Activated T-helper 9 cell treated with anti-CD3 and anti-CD28 coated beads, Interleukin-2, amount 50 U/mL, for 16 hours (primary cell): ENCODE data around the gene SSX2IP.
"Not testable (repeated sequence)": the region's sequence is repeated elsewhere in the genome, so short reads cannot be mapped to it uniquely, and the experiment has no call there.

Experiments used
- DNase-seq: peaks from one replicate; pipeline ENCODE4 v3.0.0-alpha.2; 2020; ENCODE audit warnings: low read depth

SSX2IP gene

GRCh38 chr1:84690397-84691121, at the start of gene SSX2IP:
TSS of gene SSX2IP (minus strand) at chr1:84690461. CDS start at chr1:84671219, 19,242 bp downstream.
- peak; percentile 99 for DNase-seq

GRCh38 chr1:84738237-84738636, 48.0 kb upstream of the SSX2IP start:
- DNase-seq, result no peak

- no peak for DNase-seq
These were observed 47.3 kb upstream of the SSX2IP start for GRCh38 chr1:84737590-84737989.

- no peak for DNase-seq
These were observed 46.7 kb upstream of the SSX2IP start for GRCh38 chr1:84736944-84737343.

- no peak for DNase-seq
These were observed 46.2 kb upstream of the SSX2IP start for GRCh38 chr1:84736445-84736844.

- no peak for DNase-seq
These were observed 45.2 kb upstream of the SSX2IP start for GRCh38 chr1:84735483-84735882.

- DNase-seq, result no peak
These were observed 42.3 kb upstream of the SSX2IP start for GRCh38 chr1:84732520-84732919.

- no peak for DNase-seq
These were observed 41.3 kb upstream of the SSX2IP start for GRCh38 chr1:84731519-84731918.

GRCh38 chr1:84727711-84728110, 37.5 kb upstream of the SSX2IP start:
- DNase-seq, result not testable (repeated sequence)

GRCh38 chr1:84726593-84727499, 36.6 kb upstream of the SSX2IP start:
- no peak for DNase-seq

- DNase-seq, result peak; percentile 22
These were observed 34.0 kb upstream of the SSX2IP start for GRCh38 chr1:84724128-84724860.

- DNase-seq, result no peak
These were observed 32.5 kb upstream of the SSX2IP start for GRCh38 chr1:84722794-84723193.

GRCh38 chr1:84721872-84722271, 31.6 kb upstream of the SSX2IP start:
- not testable (repeated sequence) for DNase-seq

- DNase-seq, result no peak
These were observed 30.9 kb upstream of the SSX2IP start for GRCh38 chr1:84721152-84721551.

GRCh38 chr1:84720221-84720780, 30.0 kb upstream of the SSX2IP start:
- DNase-seq, result no peak

- no peak for DNase-seq
These were observed 29.4 kb upstream of the SSX2IP start for GRCh38 chr1:84719543-84720217.

- DNase-seq, result no peak
These were observed 25.2 kb upstream of the SSX2IP start for GRCh38 chr1:84715342-84716019.

- DNase-seq, result no peak
These were observed 22.1 kb upstream of the SSX2IP start for GRCh38 chr1:84712276-84712874.

- DNase-seq, result no peak
These were observed 21.6 kb upstream of the SSX2IP start for GRCh38 chr1:84711869-84712268.

GRCh38 chr1:84711121-84711520, 20.9 kb upstream of the SSX2IP start:
- DNase-seq, result no peak

- no peak for DNase-seq
These were observed 18.9 kb upstream of the SSX2IP start for GRCh38 chr1:84709131-84709530.
